Iris pigment epithelial cell (primary cell): ENCODE results near the gene L1CAM.

ENCODE experiments used
- DNase-seq: peaks from one replicate; pipeline ENCODE4 v3.0.0-alpha.2; 2011; ENCODE audit warnings: low read depth

Gene L1CAM

GRCh38 chrX:153902385-153902784, 16.4 kb upstream of the L1CAM start:
- DNase-seq, result no peak

GRCh38 chrX:153901753-153902140, 15.8 kb upstream of the L1CAM start:
- no peak for DNase-seq

GRCh38 chrX:153900831-153901752, 15.1 kb upstream of the L1CAM start:
- peak; percentile 90 for DNase-seq

- DNase-seq, result no peak
These were observed 11.9 kb upstream of the L1CAM start for GRCh38 chrX:153897899-153898298.

- DNase-seq, result no peak
These were observed 3.1 kb upstream of the L1CAM start for GRCh38 chrX:153889123-153889522.

DNA sequence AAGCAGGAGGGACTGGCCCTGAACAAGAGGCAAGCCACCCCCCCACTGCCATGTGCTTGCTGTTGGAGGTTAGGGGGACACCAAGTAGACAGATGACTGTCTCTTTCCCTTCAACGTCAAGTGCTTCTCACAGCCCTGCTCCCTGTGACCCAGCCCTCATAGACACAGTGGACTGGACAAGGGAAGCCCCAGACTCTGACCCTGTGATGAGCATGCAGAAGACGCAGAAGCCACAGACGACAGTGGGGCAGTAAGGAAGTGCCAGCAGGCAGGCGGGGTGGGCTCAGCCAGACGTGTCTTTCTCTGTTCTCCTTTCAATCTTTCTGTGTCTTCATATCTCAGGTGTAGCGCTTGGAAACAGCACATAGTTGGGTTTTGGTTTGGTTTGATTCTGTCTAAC, 2.4 kb upstream of the L1CAM start:
- no peak for DNase-seq

- no peak for DNase-seq
These were observed 1.4 kb upstream of the L1CAM start for GRCh38 chrX:153887385-153887784.

DNA sequence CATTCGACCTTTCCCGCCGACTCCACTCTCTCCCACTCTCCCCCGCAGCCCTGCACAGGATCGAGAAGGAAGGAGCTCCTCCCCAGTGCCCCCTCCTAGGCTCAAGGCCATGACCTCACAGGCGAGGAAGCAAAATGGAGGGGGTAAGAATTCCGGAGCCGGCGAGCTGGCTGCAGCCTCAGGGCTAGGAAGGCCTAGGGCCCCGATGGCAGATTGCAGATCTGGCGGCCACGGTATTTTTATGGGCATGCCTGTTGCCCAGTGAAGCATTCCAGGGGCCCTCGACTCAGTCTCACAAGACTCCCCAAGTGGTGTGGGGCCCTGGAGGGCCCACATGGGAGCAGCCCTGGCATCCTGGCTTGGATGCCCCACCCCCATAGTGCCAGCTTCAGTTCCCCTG, 942 bp upstream of the L1CAM start:
- DNase-seq, result no peak

GRCh38 chrX:153885208-153885787, 675 bp downstream of the L1CAM start:
- no peak for DNase-seq

GRCh38 chrX:153884590-153884989, 1.4 kb downstream of the L1CAM start:
- no peak for DNase-seq

- DNase-seq, result no peak
These were observed 1.8 kb downstream of the L1CAM start for GRCh38 chrX:153884136-153884535.

GRCh38 chrX:153883163-153883843, 2.7 kb downstream of the L1CAM start:
- no peak for DNase-seq

- DNase-seq, result no peak
These were observed 3.4 kb downstream of the L1CAM start for GRCh38 chrX:153882557-153882956.

GRCh38 chrX:153882086-153882498, 3.9 kb downstream of the L1CAM start:
- no peak for DNase-seq

GRCh38 chrX:153881281-153881680, 4.7 kb downstream of the L1CAM start:
- no peak for DNase-seq

GRCh38 chrX:153880440-153880815, 5.5 kb downstream of the L1CAM start:
- no peak for DNase-seq

GRCh38 chrX:153879741-153880439, 6.1 kb downstream of the L1CAM start:
- DNase-seq, result no peak

DNA sequence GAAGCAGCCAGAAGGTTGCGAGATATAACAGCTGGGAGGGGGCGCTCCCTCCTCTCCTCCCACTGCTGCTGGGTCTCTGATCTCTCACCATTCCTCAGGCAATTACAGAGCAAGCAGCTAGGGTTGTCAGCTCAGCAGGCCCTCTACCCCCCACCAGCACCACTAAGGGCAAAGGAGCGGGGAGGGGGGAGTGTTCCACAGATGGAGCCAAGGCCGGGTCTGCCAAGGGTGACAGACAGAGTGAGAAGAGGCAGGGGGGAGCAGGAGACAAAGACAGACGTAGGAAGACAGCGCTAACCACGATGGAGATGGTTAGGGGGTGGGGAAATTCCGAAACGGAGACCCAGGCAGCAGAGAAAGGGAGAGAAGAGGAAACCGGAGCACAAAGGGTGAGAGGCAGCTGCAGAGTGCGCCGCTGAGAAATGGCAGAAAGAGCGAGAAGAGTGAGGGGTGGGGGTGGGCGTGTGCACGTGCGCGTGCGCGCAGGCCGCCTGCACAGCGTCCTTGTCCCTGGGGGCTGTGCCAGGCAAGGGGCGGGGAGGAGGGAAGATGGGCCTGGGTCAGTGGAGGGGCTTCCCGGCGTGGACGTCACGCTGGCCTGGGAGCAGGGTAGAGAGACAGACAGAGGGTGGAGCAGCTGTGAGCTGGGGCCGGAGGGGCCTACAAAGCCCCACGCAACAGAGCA, 6.9 kb downstream of the L1CAM start:
- no peak for DNase-seq

- DNase-seq, result no peak
These were observed 7.6 kb downstream of the L1CAM start for GRCh38 chrX:153878345-153878744.

GRCh38 chrX:153877571-153878261, 8.3 kb downstream of the L1CAM start:
- no peak for DNase-seq

DNA sequence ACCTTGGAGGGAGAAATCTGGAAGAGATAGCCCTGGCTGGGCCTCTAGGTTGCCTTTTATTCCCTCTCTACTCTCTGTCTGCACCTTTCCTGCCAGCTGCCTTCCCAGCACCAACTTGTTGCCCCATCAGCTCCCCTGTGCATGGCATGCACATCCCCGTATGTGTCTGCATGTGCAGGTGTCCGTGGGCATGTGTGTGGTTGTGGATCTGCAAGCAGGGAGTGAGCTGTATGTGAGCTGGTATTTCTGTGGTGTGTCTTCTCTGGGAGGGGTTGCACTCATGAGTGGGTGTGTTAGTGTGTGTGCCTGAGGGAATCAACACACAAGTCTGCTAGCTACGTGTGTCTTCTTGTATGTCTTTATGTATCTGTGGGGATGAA, 9.9 kb downstream of the L1CAM start:
- DNase-seq, result no peak
